HG03108 (cell line): ENCODE results near the gene NOVA2.

Experiments used
- ATAC-seq: cut with Tn5 transposase; IDR thresholded peaks from one replicate; pipeline ENCODE4 v1.9.1; 2021; ENCODE audit warnings: moderate library complexity; ENCODE audit not compliant: unreplicated experiment

NOVA2 gene, protein sequence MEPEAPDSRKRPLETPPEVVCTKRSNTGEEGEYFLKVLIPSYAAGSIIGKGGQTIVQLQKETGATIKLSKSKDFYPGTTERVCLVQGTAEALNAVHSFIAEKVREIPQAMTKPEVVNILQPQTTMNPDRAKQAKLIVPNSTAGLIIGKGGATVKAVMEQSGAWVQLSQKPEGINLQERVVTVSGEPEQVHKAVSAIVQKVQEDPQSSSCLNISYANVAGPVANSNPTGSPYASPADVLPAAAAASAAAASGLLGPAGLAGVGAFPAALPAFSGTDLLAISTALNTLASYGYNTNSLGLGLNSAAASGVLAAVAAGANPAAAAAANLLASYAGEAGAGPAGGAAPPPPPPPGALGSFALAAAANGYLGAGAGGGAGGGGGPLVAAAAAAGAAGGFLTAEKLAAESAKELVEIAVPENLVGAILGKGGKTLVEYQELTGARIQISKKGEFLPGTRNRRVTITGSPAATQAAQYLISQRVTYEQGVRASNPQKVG

DNA sequence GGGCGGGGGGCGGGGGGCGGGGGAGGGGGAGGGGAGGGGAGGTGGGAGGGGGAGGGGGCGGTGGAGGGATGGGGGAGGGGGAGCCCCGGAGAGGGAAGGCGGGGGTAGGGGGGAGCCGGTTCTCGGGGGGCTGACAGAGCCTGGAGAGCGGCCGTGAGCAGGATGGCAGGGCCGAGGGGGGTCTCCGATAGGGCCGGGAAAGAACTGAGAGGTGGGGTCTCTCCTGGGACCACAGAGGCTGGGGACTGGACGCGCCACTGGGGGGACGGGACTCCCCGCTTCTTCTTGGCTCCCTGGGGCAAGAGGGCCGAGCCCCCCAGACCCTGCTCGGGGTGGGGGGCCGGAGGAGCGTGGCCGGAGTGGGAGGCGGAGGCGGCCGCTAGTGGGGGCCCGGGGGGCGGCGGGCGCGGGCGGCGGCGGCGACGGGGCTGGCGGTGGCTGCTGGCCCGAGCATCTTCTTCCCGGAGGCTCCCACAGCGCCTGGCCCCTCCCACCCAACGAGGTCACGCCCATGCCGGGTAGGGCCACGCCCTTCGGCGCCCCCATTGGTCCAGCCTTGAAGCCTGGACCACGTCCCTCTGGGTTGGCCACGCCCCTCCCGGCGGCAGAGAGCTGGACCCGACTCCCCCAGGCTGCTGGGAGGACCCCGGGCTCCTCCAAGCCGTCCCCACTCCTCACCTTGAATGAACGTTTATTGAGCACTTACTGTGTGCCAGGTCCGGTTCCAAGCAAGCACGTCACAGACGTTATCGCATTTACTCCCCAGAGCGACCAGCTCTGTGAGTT lies at the start of gene NOVA2:
Gene NOVA2, minus strand, starts transcription at position 313 of the 786 bp plus-strand sequence. CDS start 514 bp downstream, outside the sequence.
- no peak for ATAC-seq

DNA sequence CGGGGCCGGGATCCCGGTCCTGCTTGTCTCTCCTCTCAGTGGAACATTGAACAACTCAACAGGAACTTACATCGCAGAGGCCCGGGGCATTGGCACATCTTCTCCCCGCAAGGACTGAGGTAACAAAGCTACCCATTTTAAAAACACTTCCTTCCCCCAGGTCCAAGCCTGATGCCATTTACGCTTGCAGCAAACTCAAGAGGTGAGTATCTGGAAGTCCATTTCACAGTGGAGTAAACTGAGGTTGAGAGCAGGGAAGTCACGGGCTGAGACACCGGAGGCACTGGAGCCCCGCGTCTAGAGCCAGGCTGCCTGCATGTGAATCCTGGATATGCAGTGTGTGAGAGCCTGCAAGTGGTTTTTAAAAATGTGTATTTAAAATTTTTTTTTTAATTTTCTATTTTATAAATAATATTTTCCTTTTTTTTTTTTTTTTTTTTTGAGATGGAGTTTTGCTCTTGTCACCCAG lies 49.7 kb upstream of the NOVA2 start:
- ATAC-seq: no peak

DNA sequence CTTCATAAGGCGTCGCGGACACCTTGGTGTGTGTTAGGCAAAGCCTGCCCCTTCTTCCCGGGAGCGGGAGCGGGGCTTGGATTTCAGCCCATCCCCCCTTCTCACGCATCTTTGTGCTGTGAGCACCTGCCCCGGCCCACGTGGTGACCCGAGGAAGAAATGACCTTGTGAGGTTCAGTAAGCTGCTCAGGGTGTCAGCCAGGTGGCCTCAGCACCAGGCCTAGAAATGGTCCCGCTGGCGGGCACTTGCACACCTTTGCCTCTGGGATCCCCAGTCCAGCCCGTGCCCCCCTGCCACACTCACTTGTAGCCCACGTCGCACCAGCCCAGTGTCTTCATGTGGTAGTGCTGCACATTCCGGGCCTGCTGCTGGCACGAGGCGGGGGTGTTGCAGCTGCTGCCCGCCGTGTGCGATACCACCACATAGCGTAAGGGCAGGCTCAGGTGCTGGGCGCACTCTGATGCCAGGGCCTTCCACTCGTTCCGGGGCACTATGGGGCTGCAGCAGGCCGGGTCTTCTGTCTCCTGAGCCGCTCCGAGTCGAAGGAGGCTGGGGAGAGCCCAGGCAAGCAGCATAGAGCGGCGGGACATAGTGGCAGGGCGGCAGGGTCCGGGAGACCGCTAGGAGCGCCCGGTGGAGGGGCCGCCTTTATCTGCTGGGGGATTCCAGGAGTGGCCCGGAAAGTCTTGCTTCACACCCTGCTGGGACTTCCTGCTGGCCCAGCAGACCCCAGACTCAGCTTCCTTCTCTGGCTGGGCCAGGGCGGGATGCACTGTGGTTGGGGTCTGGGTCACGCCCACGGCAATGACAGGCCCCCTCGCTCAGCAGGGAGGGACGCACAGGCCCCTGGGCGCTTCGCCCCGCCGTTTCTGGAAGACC lies 49.0 kb upstream of the NOVA2 start, which contains the start of gene PGLYRP1:
Gene PGLYRP1, minus strand, starts transcription at position 623 of the 880 bp plus-strand sequence. Its CDS starts 32 bp downstream, at position 591.
- no peak for ATAC-seq

DNA sequence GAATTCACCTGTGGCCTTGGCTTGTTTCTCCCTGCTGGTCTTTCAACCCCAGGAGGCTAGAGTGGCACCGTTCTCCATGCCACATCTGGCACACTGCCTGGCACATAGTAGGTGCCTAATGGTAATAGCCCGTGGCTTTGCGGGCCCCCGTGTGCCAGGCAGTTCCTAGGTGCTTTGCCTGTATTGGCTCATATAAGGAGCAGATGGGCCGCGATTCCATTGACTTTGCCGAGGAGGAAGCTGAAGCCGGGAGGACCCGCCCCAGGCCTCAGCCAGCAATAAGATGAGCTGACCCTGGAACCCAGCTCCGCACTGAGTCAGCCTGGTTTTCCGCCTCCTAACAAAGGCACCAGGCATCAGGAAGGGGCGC lies 48.4 kb upstream of the NOVA2 start:
- ATAC-seq: no peak

DNA sequence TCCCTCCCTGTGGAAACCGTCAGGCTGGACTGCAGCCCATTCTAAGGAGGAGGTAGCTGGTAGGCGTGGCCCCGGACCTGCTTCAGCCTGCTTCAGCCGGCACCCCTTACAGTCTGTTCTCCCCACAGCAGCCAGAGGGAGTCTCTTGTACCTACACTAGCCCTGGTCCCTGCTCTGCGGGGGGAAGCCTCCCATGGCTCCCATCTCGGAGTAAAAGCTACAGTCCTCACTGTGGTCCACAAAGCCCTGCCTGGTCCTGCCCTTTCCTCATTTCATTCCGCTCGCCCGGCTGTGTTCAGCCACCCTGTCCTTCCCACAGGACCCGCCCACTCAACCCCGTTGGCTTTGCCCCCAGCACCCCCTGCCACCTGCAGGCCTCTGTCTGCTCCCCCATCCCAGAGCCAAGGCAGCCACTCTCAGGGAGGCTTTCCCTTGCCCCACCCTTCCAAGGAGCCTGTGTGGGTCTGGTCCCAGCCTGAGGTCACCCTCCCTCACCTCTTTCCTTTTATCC lies 47.9 kb upstream of the NOVA2 start:
- ATAC-seq: no peak

DNA sequence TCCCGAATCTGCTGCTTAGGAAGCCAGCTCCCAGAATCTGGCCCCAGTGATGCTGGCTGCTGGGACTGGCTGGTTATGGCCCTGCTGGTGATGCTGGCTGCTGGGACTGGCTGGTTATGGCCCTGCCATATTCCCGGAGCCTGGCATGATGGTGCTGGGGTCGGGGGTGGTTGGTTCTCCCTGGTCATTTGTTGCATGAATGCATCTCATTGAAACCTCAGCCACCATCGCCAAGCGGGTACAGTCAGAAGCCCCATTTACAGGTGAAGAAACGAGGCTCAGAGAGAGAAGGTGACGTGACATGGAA lies 47.1 kb upstream of the NOVA2 start:
- no peak for ATAC-seq

DNA sequence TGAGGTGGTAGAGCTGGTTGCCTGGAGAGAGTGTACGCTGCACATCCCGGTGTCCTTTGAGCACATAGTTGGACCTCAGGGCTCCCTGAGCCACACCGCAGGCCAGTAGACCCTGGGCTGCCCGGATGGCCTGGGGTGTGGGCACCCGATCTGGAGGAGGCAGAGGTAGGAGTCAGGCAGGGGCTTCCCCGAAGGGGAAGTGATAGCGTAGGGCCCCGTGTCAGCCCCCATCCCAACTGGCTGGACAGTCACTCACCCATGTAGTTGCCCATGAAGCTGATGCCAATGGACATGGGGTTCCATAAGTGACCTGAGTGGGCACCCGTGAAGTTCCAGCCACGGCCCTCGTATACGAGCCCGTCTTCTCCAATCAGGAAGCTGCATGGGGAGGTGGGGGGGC lies 45.6 kb upstream of the NOVA2 start:
- ATAC-seq: no peak

DNA sequence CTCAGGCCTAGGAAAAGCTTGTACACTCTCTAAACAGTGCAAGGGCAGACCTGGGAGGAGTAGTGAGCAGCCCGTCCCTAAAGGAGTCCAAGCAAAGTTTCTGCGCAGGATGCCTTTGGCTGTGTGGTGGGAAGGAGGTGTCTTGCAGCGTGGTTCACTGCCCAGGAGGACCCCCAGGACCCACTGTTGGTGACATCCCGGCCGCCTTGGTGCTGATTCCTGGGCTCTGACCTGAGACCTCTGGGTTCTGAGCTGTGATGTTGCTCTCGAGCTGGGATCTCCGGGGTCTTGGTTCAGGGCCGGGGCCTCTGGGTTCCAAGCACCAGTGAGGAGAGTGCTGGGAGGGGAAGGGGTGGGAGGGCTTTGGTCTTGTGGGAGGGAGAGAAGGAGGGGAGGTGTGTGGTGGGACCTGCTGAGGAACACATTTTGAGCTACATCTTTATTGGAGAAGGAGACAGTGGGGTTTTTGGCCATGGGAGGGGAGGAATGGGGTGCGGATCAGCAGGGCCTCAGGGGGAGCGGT lies 45.1 kb upstream of the NOVA2 start:
- no peak for ATAC-seq

DNA sequence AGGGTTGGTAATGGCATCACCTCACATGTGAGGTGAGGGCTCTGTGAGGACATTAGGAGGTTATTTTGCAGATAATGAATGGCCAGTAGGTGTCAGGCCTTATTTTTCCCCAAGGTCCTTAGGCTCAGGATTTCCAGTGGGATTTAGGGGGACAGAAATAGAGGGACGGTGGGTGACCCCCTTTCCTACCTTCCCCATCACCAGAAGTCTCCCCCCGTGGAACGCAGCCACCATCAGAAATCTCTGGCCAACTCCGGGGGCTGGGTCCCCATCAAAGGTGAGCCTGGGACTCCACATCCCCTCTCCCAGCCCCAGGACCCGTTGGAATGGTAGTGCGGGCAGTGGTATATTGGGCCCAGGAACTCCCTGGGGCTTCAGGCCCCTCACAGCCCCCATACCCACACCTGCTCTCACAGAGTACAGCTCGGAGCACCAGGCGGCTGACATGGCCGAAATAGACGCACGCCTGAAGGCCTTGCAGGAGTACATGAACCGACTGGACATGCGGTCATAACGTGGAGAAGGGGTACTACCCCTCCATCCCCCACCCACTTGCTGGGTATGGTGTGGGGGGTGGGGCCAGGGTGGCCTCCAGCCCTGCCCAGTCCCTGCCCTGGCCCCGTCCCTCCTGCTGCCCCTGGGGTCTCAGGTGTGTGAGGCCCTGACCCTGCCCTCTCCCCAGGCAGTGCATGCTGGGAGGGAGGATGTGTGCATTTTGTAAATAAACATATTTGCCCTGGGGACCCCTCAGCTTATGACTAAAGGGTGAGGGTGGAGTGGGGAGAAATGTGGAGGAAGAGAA lies 44.4 kb upstream of the NOVA2 start:
- no peak for ATAC-seq

DNA sequence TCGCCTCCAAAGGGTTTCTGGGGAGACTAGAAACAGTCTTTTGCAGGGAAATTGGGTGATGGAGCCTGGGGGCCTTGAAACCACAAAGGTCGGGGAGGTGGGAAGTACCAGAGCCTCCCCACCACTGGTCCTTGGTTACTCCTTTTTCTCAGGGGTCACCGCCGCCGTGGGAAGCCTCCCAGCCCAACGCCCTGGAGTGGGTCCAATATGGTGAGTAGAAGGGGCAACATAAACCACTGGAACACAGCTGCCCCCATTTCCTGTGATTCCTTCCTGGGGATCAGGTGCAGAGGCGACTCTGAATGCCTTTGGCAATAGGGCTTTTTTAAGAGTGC lies 43.4 kb upstream of the NOVA2 start:
- ATAC-seq: no peak

DNA sequence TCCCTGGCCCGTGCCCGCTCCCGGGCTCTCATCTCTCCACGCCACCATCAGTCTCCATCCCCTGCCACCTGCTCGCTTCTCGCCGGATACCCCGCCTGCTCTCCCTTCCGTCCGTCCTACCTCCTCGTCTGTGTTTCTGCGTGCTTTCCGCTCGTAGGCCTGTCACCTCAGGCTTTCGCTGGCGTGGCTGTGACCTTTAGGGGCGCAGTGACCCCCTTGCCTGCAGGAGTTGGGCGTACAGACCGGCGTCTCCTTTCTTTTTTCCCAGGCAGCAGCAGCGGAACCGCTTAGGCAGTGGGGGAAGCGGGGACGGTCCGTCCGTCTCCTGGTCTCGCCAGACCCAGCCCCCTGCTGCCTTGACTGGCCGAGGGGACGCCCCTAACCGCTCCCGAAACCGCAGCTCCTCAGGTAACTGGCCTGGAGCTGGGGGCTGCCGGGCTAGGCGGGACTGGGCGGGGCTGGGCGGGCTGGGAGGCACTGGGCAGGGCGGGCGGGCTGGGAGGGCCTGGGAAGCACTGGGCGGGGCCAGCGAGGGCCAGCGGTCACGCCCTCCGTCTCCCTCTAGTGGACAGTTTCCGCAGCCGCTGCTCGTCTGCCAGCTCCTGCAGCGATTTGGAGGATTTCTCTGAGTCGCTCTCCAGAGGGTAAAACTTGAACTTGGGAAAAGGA lies 42.9 kb upstream of the NOVA2 start:
- ATAC-seq: no peak

DNA sequence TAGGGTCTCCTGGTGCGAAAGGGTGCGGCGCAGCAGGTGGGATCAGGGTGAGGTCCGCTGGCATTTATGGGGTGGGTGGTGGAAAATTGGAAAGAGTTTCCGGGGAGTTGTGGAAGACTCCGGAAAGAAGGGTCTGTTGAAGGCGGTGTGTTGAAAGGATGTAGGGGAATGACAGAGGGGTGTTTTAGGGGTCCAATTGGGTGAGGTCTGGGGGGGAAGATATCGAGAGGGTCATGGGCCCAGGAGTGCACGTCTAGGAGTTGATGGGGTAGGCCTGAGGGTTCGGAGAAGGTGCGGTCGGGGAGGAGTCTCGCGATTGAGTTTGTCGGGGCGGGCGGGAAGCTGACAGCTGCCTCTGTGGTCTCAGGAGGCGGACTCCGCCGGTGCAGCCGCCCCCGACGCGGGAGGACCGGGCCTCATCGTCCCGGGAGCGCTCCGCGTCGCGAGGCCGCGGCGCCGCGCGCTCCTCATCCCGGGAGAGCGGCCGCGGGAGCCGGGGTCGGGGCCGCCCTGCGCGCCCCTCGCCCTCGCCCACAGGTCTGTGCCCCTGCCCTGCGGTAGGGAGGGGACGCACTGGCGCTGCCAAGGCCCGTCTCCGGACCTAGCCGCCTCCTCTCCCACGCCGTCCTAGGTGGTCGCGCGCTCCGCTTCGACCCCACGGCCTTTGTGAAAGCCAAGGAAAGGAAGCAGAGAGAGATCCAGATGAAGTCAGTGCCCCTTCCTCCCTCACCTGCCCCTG lies 42.2 kb upstream of the NOVA2 start:
- ATAC-seq: no peak

DNA sequence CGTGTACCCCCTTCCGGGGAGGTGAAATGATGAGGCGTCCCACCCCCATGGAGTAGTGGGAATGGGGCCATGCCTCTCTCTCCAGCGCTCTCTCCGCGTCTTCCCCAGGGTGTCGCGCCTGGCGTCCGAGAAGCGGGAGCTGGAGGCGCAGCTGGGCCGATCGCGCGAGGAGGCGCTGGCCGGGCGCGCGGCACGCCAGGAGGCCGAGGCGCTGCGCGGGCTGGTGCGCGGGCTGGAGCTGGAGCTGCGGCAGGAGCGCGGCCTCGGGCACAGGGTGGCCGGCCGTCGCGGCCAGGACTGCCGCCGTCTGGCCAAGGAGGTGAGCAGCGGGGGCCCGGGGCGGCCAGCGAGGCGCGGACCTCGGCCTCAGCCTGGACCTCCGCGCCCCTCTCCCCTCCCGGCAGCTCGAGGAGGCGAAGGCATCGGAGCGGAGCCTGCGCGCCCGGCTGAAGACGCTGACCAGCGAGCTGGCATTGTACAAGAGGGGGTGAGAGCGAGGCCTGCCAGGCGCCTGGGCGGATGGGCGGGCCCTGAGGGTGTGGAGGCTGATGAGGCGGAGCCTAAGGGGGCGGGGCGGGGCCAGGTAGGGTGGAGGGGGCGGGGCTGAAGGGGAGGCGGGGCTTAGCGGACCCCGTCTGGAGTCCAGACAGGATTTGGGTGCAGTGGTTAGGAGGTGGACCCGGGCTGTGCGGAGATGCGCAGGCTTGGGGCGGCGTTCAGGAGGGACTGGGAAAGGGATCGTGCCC lies 41.4 kb upstream of the NOVA2 start:
- ATAC-seq: no peak

DNA sequence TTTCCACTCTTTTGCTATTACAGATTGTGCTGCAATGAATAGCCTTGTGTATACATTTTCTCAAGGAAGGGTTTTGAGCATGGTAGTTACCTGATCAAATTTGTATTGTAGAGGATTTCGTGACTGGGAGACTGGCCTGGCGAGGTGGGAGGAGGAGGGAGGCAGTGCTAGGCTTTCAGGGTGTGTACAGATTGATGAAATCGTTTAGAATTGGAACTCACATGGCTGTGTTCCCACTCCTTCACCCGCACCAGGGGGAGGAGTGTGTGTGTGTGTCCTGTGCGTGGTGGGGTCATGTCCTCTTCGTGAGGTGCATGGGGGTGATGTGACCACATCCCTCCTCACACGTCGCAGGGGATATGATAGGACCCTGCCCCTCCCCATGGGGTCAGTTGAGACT lies 40.9 kb upstream of the NOVA2 start:
- no peak for ATAC-seq

DNA sequence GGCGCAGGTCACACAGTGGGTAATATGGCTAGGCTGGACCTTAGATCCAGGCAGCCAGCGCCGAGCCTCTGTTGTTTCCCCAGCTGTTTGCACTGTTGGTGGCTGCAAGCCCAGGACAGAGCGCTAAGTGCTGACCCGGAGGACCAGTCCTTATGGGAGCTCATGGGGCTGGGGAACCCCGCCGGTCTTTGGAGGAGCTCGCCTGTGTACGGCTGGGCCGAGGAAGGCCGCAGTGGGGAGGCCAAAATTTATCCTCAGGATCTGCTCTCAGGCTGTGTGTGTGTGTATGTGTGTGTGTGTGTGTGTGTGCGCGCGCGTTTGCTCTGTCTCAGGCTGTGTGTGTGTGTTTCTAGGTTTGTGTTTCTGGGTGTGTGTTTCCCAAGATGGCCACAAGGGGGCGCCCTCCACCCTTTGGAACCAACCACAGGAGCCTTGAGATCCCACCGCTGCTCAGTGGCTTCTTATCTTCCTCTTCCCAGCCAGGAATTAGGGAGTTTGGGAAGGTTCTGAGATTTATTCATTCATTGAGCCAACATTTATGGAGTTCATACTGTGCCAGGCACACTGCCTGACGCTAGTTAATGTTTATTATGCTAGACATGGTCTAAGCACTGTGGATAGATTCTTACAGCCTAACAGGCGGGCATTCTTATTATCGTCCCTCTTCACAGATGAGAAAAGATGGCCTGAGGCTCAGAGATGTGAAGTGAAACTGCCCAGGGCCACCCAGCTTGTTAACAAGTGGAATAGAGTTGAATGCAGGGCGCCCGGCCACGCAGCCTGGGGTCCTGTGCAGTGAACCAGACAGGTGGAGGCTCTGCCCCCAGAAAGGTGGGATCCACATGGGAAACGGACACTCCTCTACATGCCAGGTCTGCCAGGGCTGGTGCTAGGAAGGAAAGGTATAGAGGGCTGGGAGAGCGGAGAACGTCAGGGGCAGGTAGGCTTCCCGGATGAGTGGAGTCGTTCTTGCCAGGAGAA lies 36.2 kb upstream of the NOVA2 start:
- ATAC-seq: no peak

DNA sequence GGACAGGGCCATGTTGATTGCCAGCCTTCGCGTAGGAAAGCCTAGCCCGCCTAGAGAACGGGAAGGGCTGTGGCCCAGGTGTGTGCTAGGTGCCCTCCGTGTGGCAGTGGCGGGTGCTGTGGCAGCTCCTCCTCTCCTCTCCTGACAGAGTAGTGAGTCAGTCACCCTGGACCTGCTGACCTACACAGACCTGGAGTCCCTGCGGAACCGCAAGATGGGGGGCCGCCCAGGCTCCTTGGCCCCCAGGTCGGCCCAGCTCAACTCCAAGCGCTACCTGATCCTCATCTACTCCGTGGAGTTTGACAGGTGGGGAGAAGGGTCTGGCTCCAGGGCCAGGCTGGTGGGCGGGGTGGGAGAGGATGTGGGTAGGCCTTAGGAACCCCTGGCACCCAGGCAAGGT lies 32.7 kb upstream of the NOVA2 start:
- ATAC-seq: no peak
